Neural cell (in vitro differentiated cells): ENCODE measurements around the gene ADM. TPM values are rescaled to one million over a fixed set of nuclear protein-coding genes. Genes with fewer than 3 reads are reported as not detected.

Experiments used
- H2AFZ ChIP-seq: fragments of 200-600, 300-800 bp; sonication (generic), shearing (Covaris generic); 2 replicates; pipeline ENCODE4 v1.6.0; 2014; ENCODE audit warnings: low read depth, mild to moderate bottlenecking, antibody characterized with exemption, low read length, moderate library complexity
- H3F3A ChIP-seq: fragments of 200-600 bp; shearing (Covaris generic); 2 replicates; pipeline ENCODE4 v1.6.1; 2016; ENCODE audit warnings: mild to moderate bottlenecking, moderate library complexity, mixed read lengths, antibody characterized with exemption, low read length; ENCODE audit not compliant: insufficient read depth, poor library complexity, severe bottlenecking
- H3K27ac ChIP-seq: fragments of 200-600, 300-800 bp; sonication (generic), shearing (Covaris generic); 2 replicates; pipeline ENCODE4 v1.5.1; 2014; ENCODE audit warnings: mild to moderate bottlenecking, low read length, moderate library complexity
- H3K27me3 ChIP-seq: fragments of 300-800, 200-600 bp; sonication (generic), shearing (Covaris generic); 2 replicates; pipeline ENCODE4 v1.6.0; 2014; ENCODE audit warnings: mild to moderate bottlenecking, low read depth, low read length, moderate library complexity; ENCODE audit not compliant: insufficient read depth
- H3K36me3 ChIP-seq: fragments of 300-800, 200-600 bp; sonication (generic), shearing (Covaris generic); 2 replicates; pipeline ENCODE4 v1.5.1; 2014; ENCODE audit warnings: mild to moderate bottlenecking, antibody characterized with exemption, low read length, moderate library complexity; ENCODE audit not compliant: insufficient read depth
- H3K4me2 ChIP-seq: fragments of 300-800, 200-600 bp; sonication (generic), shearing (Covaris generic); 2 replicates; pipeline ENCODE4 v1.6.0; 2014; ENCODE audit warnings: mild to moderate bottlenecking, low read length
- H3K4me3 ChIP-seq: fragments of 300-800, 200-600 bp; sonication (generic), shearing (Covaris generic); 2 replicates; pipeline ENCODE4 v1.5.1; 2014; ENCODE audit warnings: mild to moderate bottlenecking, low read length, moderate library complexity
- H3K79me2 ChIP-seq: fragments of 200-600 bp; shearing (Covaris generic); replicated peaks from 2 replicates; pipeline ENCODE4 v1.6.0; 2014; ENCODE audit warnings: mild to moderate bottlenecking, low read length, moderate library complexity; ENCODE audit not compliant: insufficient read depth
- H3K9ac ChIP-seq: fragments of 300-800, 200-600 bp; sonication (generic), shearing (Covaris generic); 2 replicates; pipeline ENCODE4 v1.6.1; 2016; ENCODE audit warnings: mild to moderate bottlenecking, low read length, mixed read lengths
- H3K9me2 ChIP-seq: fragments of 200-600 bp; shearing (Covaris generic); 2 replicates; pipeline ENCODE4 v1.6.1; 2016; ENCODE audit warnings: mild to moderate bottlenecking, low read length, mixed read lengths; ENCODE audit not compliant: insufficient read depth
- H3K9me3 ChIP-seq: fragments of 200-600, 300-800 bp; sonication (generic), shearing (Covaris generic); 2 replicates; pipeline ENCODE4 v1.6.1; 2016; ENCODE audit warnings: mild to moderate bottlenecking, mixed run types, low read length, moderate library complexity, mixed read lengths
- H4K20me1 ChIP-seq: fragments of 200-600 bp; shearing (Covaris generic); 2 replicates; pipeline ENCODE4 v1.6.1; 2016; ENCODE audit warnings: mild to moderate bottlenecking, mixed run types; ENCODE audit not compliant: insufficient read depth
- EP300 ChIP-seq: fragments of 450-650 bp; conservative IDR thresholded peaks from 2 replicates; pipeline ENCODE4 v1.6.1; 2014; ENCODE audit warnings: antibody characterized with exemption, mild to moderate bottlenecking, moderate library complexity; ENCODE audit not compliant: poor library complexity, severe bottlenecking
- EZH2 ChIP-seq: fragments of 200-600, 300-800 bp; shearing (Covaris generic), sonication (generic); IDR thresholded peaks from 2 replicates; pipeline ENCODE4 v1.6.1; 2014; ENCODE audit warnings: antibody characterized with exemption, low read length, borderline replicate concordance, mild to moderate bottlenecking; ENCODE audit not compliant: insufficient read depth, poor library complexity, severe bottlenecking
- MXI1 ChIP-seq: fragments of 450-650 bp; conservative IDR thresholded peaks from 2 replicates; pipeline ENCODE4 v1.6.1; 2014; ENCODE audit warnings: antibody characterized with exemption, mild to moderate bottlenecking; ENCODE audit not compliant: poor library complexity, severe bottlenecking
- POLR2AphosphoS5 ChIP-seq: IDR thresholded peaks from 2 replicates; pipeline ENCODE4 v1.6.1; 2012
- SMC3 ChIP-seq: fragments of 450-650 bp; conservative IDR thresholded peaks from 2 replicates; pipeline ENCODE4 v1.6.1; 2014; ENCODE audit warnings: antibody characterized with exemption, mild to moderate bottlenecking, moderate library complexity; ENCODE audit not compliant: poor library complexity
- TAF1 ChIP-seq: IDR thresholded peaks from 2 replicates; pipeline ENCODE4 v1.6.1; 2012; ENCODE audit warnings: low read depth
- polyA plus RNA-seq: library from polyadenylated mRNA; depleted of rRNA; stranded (reverse); fragments of >200 nt; gene quantifications from 2 replicates; pipeline ENCODE4 v1.2.3, GENCODE V29; 2014
- TF ChIP-seq, protein P1 (sequence below): fragments of 450-650 bp; IDR thresholded peaks from 2 replicates; pipeline ENCODE4 v1.5.1; 2014; ENCODE audit warnings: antibody characterized with exemption, mild to moderate bottlenecking, moderate library complexity; ENCODE audit not compliant: poor library complexity, severe bottlenecking
- TF ChIP-seq, protein P2 (sequence below): IDR thresholded peaks from 2 replicates; pipeline ENCODE4 v1.6.1; 2012; ENCODE audit warnings: borderline replicate concordance

The ADM gene
- polyA plus RNA-seq, 1 donor from 2014 or later: 1.6 TPM

DNA sequence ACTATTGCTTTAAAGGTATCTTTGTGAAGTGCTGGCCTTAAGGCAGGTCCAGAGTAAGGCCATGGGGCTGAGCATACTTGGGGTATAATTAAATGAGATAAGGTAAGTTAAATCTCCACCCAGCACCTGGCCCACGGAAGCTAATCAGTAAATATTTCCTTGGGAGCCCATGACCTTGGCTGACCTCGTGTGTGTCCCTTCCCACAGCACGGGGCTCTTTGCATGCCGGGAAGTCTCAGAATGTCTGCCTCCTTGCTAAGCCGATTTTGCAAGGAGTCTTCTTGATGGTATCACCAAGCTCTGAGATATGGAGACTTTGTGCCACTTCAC lies 46.5 kb downstream of the ADM start:
- H3K4me2 ChIP-seq: no peak overlapping the region
- H3K27me3 ChIP-seq: no peaks in the 10 kb centered on the region
- H3K4me3 ChIP-seq: no peak overlapping the region
- H4K20me1 ChIP-seq: no peaks in the 10 kb centered on the region
- no peak overlapping the region for H3K9ac ChIP-seq
- no peaks in the 10 kb centered on the region for H3K9me2 ChIP-seq
- no peak overlapping the region for H3K27ac ChIP-seq
- TF ChIP-seq EZH2: no peak
- TF ChIP-seq TAF1: no peak
- no peak for TF ChIP-seq EP300
- TF ChIP-seq, protein P1, sequence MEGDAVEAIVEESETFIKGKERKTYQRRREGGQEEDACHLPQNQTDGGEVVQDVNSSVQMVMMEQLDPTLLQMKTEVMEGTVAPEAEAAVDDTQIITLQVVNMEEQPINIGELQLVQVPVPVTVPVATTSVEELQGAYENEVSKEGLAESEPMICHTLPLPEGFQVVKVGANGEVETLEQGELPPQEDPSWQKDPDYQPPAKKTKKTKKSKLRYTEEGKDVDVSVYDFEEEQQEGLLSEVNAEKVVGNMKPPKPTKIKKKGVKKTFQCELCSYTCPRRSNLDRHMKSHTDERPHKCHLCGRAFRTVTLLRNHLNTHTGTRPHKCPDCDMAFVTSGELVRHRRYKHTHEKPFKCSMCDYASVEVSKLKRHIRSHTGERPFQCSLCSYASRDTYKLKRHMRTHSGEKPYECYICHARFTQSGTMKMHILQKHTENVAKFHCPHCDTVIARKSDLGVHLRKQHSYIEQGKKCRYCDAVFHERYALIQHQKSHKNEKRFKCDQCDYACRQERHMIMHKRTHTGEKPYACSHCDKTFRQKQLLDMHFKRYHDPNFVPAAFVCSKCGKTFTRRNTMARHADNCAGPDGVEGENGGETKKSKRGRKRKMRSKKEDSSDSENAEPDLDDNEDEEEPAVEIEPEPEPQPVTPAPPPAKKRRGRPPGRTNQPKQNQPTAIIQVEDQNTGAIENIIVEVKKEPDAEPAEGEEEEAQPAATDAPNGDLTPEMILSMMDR: no peak
- H2AFZ ChIP-seq: no peak overlapping the region
- H3K79me2 ChIP-seq: no peaks in the 10 kb centered on the region
- no peaks in the 10 kb centered on the region for H3K9me3 ChIP-seq
- H3K36me3 ChIP-seq: no peaks in the 10 kb centered on the region
- H3F3A ChIP-seq: no peaks in the 10 kb centered on the region

DNA sequence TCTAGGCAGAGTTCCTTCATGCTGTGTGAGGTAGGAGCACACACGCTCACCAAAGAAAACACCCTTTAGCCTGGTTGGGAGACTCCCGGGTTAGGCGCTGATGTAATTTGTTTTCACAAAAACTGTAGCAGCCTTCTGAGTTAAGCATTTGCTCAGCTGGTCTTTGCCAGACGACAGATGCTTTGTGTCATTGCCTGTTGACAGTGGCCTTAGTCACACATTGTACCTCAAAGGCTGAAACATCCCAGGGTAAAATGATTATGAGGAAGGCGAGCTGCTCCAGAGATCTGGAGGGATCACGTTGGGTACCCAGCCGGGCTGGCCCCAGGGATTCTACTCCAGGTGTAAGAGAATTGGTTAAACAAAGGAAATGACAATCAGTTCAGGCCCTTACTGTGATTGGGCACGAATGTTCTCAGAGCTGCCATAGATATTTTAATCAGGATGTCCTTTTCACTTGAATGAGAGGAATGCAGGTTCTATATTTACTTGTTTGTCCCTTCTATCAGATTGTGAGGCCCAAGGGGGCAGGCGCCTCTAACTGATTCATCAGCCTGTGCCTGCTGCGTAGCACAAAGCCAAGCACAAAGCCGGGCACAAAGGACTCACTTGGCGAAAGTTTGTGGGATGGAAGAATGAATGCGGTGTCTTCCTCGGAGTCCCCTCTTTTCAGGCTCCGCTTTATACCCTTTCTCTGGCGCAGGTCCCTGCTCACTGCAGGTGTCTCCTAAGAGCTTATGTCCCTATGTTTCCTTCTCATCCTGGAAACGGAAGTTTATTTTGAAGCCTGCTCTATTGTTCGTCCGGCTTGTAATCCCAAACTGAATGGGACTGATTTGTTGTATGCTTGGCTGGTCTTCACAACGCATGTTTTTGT lies 47.1 kb downstream of the ADM start:
- Histone ChIP-seq H3K9me2 (no peaks in the 10 kb centered on the region), H3F3A (no peaks in the 10 kb centered on the region), H2AFZ (no peak overlapping the region), H4K20me1 (no peaks in the 10 kb centered on the region), H3K9ac (no peak overlapping the region), H3K79me2 (no peaks in the 10 kb centered on the region), H3K27me3 (no peaks in the 10 kb centered on the region), H3K4me2 (no peak overlapping the region), H3K36me3 (no peaks in the 10 kb centered on the region), H3K9me3 (no peaks in the 10 kb centered on the region), H3K4me3 (no peak overlapping the region), H3K27ac (no peak overlapping the region)
- no peak for TF ChIP-seq EZH2
- no peak for TF ChIP-seq POLR2AphosphoS5
- no peak for TF ChIP-seq MXI1
- no peak for TF ChIP-seq SMC3
- TF ChIP-seq TAF1: no peak
- TF ChIP-seq, protein P2, sequence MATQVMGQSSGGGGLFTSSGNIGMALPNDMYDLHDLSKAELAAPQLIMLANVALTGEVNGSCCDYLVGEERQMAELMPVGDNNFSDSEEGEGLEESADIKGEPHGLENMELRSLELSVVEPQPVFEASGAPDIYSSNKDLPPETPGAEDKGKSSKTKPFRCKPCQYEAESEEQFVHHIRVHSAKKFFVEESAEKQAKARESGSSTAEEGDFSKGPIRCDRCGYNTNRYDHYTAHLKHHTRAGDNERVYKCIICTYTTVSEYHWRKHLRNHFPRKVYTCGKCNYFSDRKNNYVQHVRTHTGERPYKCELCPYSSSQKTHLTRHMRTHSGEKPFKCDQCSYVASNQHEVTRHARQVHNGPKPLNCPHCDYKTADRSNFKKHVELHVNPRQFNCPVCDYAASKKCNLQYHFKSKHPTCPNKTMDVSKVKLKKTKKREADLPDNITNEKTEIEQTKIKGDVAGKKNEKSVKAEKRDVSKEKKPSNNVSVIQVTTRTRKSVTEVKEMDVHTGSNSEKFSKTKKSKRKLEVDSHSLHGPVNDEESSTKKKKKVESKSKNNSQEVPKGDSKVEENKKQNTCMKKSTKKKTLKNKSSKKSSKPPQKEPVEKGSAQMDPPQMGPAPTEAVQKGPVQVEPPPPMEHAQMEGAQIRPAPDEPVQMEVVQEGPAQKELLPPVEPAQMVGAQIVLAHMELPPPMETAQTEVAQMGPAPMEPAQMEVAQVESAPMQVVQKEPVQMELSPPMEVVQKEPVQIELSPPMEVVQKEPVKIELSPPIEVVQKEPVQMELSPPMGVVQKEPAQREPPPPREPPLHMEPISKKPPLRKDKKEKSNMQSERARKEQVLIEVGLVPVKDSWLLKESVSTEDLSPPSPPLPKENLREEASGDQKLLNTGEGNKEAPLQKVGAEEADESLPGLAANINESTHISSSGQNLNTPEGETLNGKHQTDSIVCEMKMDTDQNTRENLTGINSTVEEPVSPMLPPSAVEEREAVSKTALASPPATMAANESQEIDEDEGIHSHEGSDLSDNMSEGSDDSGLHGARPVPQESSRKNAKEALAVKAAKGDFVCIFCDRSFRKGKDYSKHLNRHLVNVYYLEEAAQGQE: no peak
